PC-9 (cell line): ENCODE data around the gene CCL11. TPM values are rescaled to one million over a fixed set of nuclear protein-coding genes. Genes with fewer than 3 reads are reported as not detected.

ENCODE experiments used
- BruUV-seq: library from RNA; stranded (reverse); fragments of 400-500 nt; replicated peaks from 2 replicates; lab custom pipeline; 2021; lab: Mats Ljungman, UMichigan
- CTCF ChIA-PET: fragments of 300-600 bp; sonication (Branson Sonifier 250); formaldehyde crosslinking; loops from one replicate; lab custom pipeline; 2022; ENCODE audit warnings: antibody characterized with exemption; lab: Charles Lee
- POLR2A ChIA-PET: fragments of 300-600 bp; sonication (Branson Sonifier 250); formaldehyde crosslinking; loops from one replicate; lab custom pipeline; 2022; ENCODE audit warnings: antibody characterized with exemption; ENCODE audit not compliant: unreplicated experiment; lab: Charles Lee
- DNase-seq, 2 experiments: peaks; one replicate each; pipeline versions ENCODE4 v3.0.0 to v3.0.0-alpha.2; 2015 to 2022; ENCODE audit warnings: mixed read lengths in 1 of 2
- H2AFZ ChIP-seq: fragments of 200-600 bp; sonication (generic); 2 replicates; pipeline ENCODE4 v1.8.1; 2017; ENCODE audit warnings: antibody characterized with exemption
- H3F3A ChIP-seq: fragments of 200-600 bp; sonication (generic); 2 replicates; pipeline ENCODE4 v1.8.1; 2017; ENCODE audit warnings: antibody characterized with exemption, mild to moderate bottlenecking, low read depth; ENCODE audit not compliant: insufficient read depth
- H3K27ac ChIP-seq: fragments of 200-600 bp; sonication (generic); 2 replicates; pipeline ENCODE4 v1.6.1; 2016; ENCODE audit warnings: mixed run types
- H3K27me3 ChIP-seq: fragments of 200-600 bp; sonication (generic); 2 replicates; pipeline ENCODE4 v1.6.1; 2016; ENCODE audit warnings: low read depth, mixed run types; ENCODE audit not compliant: insufficient read depth
- H3K36me3 ChIP-seq: fragments of 200-600 bp; sonication (generic); 2 replicates; pipeline ENCODE4 v1.6.1; 2016; ENCODE audit warnings: low read depth, mixed run types
- H3K4me1 ChIP-seq: fragments of 200-600 bp; sonication (generic); replicated peaks from 2 replicates; pipeline ENCODE4 v1.6.1; 2016; ENCODE audit warnings: mixed run types; ENCODE audit not compliant: insufficient read depth
- H3K4me2 ChIP-seq: fragments of 200-600 bp; sonication (generic); 2 replicates; pipeline ENCODE4 v1.6.1; 2017; ENCODE audit warnings: mixed run types
- H3K4me3 ChIP-seq: fragments of 200-600 bp; sonication (generic); 2 replicates; pipeline ENCODE4 v1.6.1; 2016; ENCODE audit warnings: mixed run types
- H3K79me2 ChIP-seq: fragments of 200-600 bp; sonication (generic); 2 replicates; pipeline ENCODE4 v1.6.1; 2017; ENCODE audit warnings: low read depth, mixed run types
- H3K9me2 ChIP-seq: fragments of 200-600 bp; sonication (generic); 2 replicates; pipeline ENCODE4 v1.8.1; 2017; ENCODE audit warnings: mild to moderate bottlenecking; ENCODE audit not compliant: insufficient read depth
- H3K9me3 ChIP-seq: fragments of 200-600 bp; sonication (generic); 2 replicates; pipeline ENCODE4 v1.8.1; 2016; ENCODE audit warnings: low read depth; ENCODE audit not compliant: insufficient read depth
- H4K20me1 ChIP-seq: fragments of 200-600 bp; sonication (generic); 2 replicates; pipeline ENCODE4 v1.8.1; 2017; ENCODE audit not compliant: insufficient read depth
- CTCF ChIP-seq: fragments of 200-600 bp; sonication (generic); conservative IDR thresholded peaks from 2 replicates; pipeline ENCODE4 v1.6.1; 2017; ENCODE audit warnings: mixed run types, antibody characterized with exemption, mild to moderate bottlenecking, moderate library complexity
- EZH2 ChIP-seq: fragments of 200-600 bp; sonication (generic); IDR thresholded peaks from 2 replicates; pipeline ENCODE4 v1.8.0; 2017; ENCODE audit warnings: antibody characterized with exemption, low read depth
- intact Hi-C: fragments of 100-400 bp; cut with micrococcal nuclease; formaldehyde crosslinking; loops from one replicate; pipeline ENCODE4 v1.10.0; 2022; ENCODE audit not compliant: unreplicated experiment
- total RNA-seq: library from RNA; stranded (reverse); gene quantifications from 2 replicates; pipeline ENCODE4 v1.2.3, GENCODE V29; 2021

Gene CCL11
- total RNA-seq, 1 experiment from 2014 or later: not detected

DNA sequence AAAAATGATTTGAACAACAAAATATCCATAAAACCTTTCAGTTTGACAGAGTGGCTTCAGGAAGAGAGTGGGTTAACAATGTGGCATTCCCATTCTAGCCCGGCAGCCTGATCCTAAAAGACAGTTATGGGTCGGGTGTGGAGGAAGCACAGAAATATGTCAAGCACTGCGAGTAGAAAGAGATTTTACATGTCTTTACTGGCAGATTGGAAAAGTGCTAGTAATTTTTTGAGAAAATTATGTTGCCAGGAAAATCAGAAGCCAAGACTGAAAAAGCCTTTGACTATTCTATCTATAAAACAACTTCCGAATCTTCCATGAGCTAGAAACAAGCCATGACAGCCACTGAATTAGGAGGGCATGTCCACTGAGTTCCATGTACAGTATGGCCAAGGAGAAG is 24.7 kb upstream of the CCL11 start:
- H3K9me3 ChIP-seq: no peaks in the 10 kb centered on the region
- H3K4me2 ChIP-seq: no peak overlapping the region
- ChIA-PET CTCF (no interaction called here), POLR2A (no interaction called here)
- no peaks in the 10 kb centered on the region for H3K9me2 ChIP-seq
- H3K27ac ChIP-seq: no peak overlapping the region
- intact Hi-C loops: no loop called here
- no peaks in the 10 kb centered on the region for H4K20me1 ChIP-seq
- TF ChIP-seq EZH2: no peak
- TF ChIP-seq CTCF: no peak
- no peak overlapping the region for H2AFZ ChIP-seq
- DNase-seq: no peak
- H3K4me3 ChIP-seq: no peak overlapping the region
- BruUV-seq: no TSS peak
- H3K27me3 ChIP-seq: peaks cover 3% of the 10 kb centered on the region; the same call in 1 of the 2 replicates
- no peaks in the 10 kb centered on the region for H3F3A ChIP-seq
- H3K4me1 ChIP-seq: no peaks in the 10 kb centered on the region
- no peaks in the 10 kb centered on the region for H3K79me2 ChIP-seq
- H3K36me3 ChIP-seq: no peaks in the 10 kb centered on the region

DNA sequence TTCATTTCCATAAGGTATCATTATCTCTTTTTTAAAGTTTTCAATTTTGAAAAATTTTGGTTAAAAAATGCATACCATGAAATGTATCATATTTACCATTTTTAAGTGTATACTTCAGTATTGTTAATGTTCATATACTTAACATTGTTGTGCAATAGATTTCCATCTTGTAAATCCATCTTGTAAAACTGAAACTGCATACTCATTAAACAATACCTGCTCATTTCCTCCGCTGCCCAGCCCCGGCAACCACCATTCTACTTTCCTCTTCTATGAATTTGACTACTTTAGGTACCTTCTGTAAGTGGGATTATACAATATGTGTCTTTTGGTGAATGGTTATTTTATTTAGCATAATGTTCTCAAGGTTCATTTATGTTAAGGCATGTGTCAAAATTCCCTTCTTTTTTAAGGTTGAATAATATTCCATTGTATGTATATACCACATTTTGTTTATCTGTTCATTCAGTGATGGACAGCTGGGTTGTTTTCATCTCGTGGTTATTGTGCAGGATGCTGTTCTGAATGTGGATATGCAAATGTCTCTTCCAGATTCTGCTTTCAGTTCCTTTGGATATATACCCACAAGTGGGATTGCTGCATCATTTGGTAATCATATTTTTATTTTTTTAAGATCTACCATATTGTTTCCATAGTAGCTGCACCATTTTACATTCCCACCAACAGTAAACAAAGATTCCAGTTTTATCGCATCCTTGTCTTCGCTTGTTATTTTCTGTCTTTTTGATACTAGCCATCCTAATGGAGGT is 23.8 kb upstream of the CCL11 start:
- DNase-seq: no peak
- Histone ChIP-seq H3K9me3 (no peaks in the 10 kb centered on the region), H3K36me3 (no peaks in the 10 kb centered on the region), H3K4me3 (no peak overlapping the region), H3K4me2 (no peak overlapping the region), H3K27me3 (peaks cover 3% of the 10 kb centered on the region; the same call in 1 of the 2 replicates), H3F3A (no peaks in the 10 kb centered on the region), H3K27ac (no peak overlapping the region), H4K20me1 (no peaks in the 10 kb centered on the region), H3K4me1 (no peaks in the 10 kb centered on the region), H3K79me2 (no peaks in the 10 kb centered on the region), H2AFZ (no peak overlapping the region), H3K9me2 (no peaks in the 10 kb centered on the region)
- ChIA-PET CTCF (no interaction called here), POLR2A (no interaction called here)
- no TSS peak for BruUV-seq
- intact Hi-C loops: no loop called here
- TF ChIP-seq CTCF (no peak), EZH2 (no peak)

DNA sequence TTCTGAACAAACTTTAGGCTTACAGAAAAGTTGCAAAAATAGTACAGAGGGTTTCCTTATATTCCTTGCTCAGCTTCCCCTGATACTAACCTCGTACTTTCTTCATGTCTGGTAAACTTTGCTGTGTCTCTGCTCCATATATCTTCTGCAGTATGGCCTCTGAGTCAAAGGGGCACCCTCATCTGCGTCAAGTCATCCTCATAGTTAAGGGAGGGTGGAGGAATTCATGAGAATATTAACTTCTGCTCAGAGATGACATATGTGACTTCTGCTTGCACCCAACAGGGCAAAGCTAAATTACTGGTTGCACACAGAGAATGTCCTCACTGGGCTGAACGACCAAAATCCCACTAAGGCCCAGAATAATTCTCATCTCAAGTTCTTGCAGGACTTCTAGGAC is 19.8 kb upstream of the CCL11 start:
- intact Hi-C loops: no loop called here
- Histone ChIP-seq H3K36me3 (no peaks in the 10 kb centered on the region), H3K4me1 (no peaks in the 10 kb centered on the region), H3K9me3 (no peaks in the 10 kb centered on the region), H3K4me2 (no peak overlapping the region), H3K27me3 (peaks cover 3% of the 10 kb centered on the region; the same call in 1 of the 2 replicates), H3F3A (no peaks in the 10 kb centered on the region), H2AFZ (no peak overlapping the region), H4K20me1 (no peaks in the 10 kb centered on the region), H3K27ac (no peak overlapping the region), H3K79me2 (no peaks in the 10 kb centered on the region), H3K9me2 (no peaks in the 10 kb centered on the region), H3K4me3 (no peak overlapping the region)
- ChIA-PET CTCF (no interaction called here), POLR2A (interaction anchor here (0.7 kb wide), 1 partner anchor 100 kb away, joined by 3 read pairs; no protein-coding TSS in a partner anchor)
- BruUV-seq: no TSS peak
- no peak for DNase-seq
- TF ChIP-seq CTCF (no peak), EZH2 (no peak)
